Measurements from ENCODE around the gene TUFT1. TPM values are rescaled to one million over a fixed set of nuclear protein-coding genes. Genes with fewer than 3 reads are reported as not detected.

TUFT1 gene
- total and polyA plus RNA-seq, 2 of the 8 experiments (the other 6 are each of a cell fraction or from before 2014, with no cell fraction given): 7.3 to 10.4 TPM

- ChIA-PET POLR2A (ENCODE audit: partially characterized antibody) (interaction anchor here (0.7 to 3.8 kb wide), 3 partner anchors 11 to 41 kb away, joined by 3 to 21 read pairs (median 5); partner anchors contain the start of gene TUFT1), CTCF (ENCODE audit: partially characterized antibody) (interaction anchor here (1.2 to 2.7 kb wide), 2 partner anchors 12 to 135 kb away, joined by 3 to 12 read pairs; partner anchors contain the start of gene CELF3)
- Histone ChIP-seq H2AK5ac (ENCODE audit: low read depth, low read length) (no peak overlapping the region), H4K5ac (ENCODE audit: insufficient read length, low read depth, low read length) (no peak overlapping the region), H3K23me2 (ENCODE audit: low read depth, low read length) (no peaks in the 10 kb centered on the region), H2BK15ac (ENCODE audit: low read length) (no peak overlapping the region), H4K8ac (ENCODE audit: extremely low read depth, insufficient read depth, low read length) (no peak overlapping the region), H3K9ac (replicated peaks in 1 of 4; ENCODE audit: extremely low read depth in 1 of 4, low read depth in 3 of 4, low read length in 3 of 4) (no peak overlapping the region), H3K27ac (ENCODE audit: low read depth, low read length) (no peak overlapping the region), H3K4me1 (replicated peaks in 1 of 4; ENCODE audit: control insufficient read depth in 3 of 4, insufficient read depth in 4 of 4, low read length in 3 of 4) (peaks cover 0 to 5% (median under 1%) of the 10 kb centered on the region in 4 experiments; a peak in 2 of 7 replicates), H4K20me1 (replicated peaks in 1 of 2; ENCODE audit: control insufficient read depth in 1 of 2, insufficient read depth in 2 of 2, low read length in 2 of 2) (no peaks in the 10 kb centered on the region), H3K4me2 (ENCODE audit: insufficient read depth in 1 of 2, low read depth in 2 of 2, low read length in 2 of 2) (no peak overlapping the region), H2BK12ac (ENCODE audit: low read depth, low read length) (no peak overlapping the region), H3K56ac (replicated peaks; ENCODE audit: insufficient read length, low read depth, low read length) (no peak overlapping the region), H2BK20ac (ENCODE audit: low read length) (no peak overlapping the region), H3K79me1 (ENCODE audit: low read depth, low read length) (no peaks in the 10 kb centered on the region), H2BK5ac (ENCODE audit: low read depth, low read length) (no peak overlapping the region), H3K9me3 (ENCODE audit: insufficient read depth in 2 of 2, low read depth in 1 of 2, low read length in 1 of 2) (no peaks in the 10 kb centered on the region), H3K18ac (ENCODE audit: extremely low read depth, low read length) (no peak overlapping the region), H2BK120ac (replicated peaks; ENCODE audit: low read depth, low read length) (no peak overlapping the region), H3K23ac (ENCODE audit: insufficient read length) (no peak overlapping the region), H3K36me3 (ENCODE audit: control insufficient read depth in 2 of 4, insufficient read depth in 4 of 4, low read length in 3 of 4) (peaks cover 0 to 16% (median 11%) of the 10 kb centered on the region in 4 experiments; a peak in 7 of 8 replicates), H4K91ac (replicated peaks; ENCODE audit: insufficient read length, low read length) (no peak overlapping the region), H3K79me2 (ENCODE audit: control insufficient read depth in 1 of 2, insufficient read depth in 2 of 2, low read length in 2 of 2) (no peaks in the 10 kb centered on the region), H2AFZ (ENCODE audit: low read length) (no peak overlapping the region), H3K14ac (ENCODE audit: insufficient read length) (no peak overlapping the region), H3K4ac (replicated peaks; ENCODE audit: insufficient read length, low read depth, low read length) (no peak overlapping the region), H3K27me3 (replicated peaks in 1 of 4; ENCODE audit: control insufficient read depth in 3 of 4, extremely low read depth in 1 of 4, insufficient read depth in 3 of 4, low read length in 3 of 4) (no peaks in the 10 kb centered on the region), H3K4me3 (ENCODE audit: extremely low read depth in 1 of 4, insufficient read depth in 2 of 4, low read depth in 3 of 4, low read length in 4 of 4) (no peak overlapping the region)
- no peak for TF ChIP-seq NANOG (IDR thresholded peaks at IDR 0.05; ENCODE audit: insufficient read depth, low read depth, low read length, poor library complexity, severe bottlenecking)
- TF ChIP-seq RAD21 (IDR thresholded peaks at IDR 0.05 in 1 of 2, conservative IDR thresholded peaks at IDR 0.05 in 1 of 2; ENCODE audit: low read depth in 2 of 2, low read length in 2 of 2): no peak
- no peak for TF ChIP-seq TAF7 (optimal IDR thresholded peaks at IDR 0.05; ENCODE audit: borderline replicate concordance, low read depth, low read length)
- no peak for TF ChIP-seq RBBP5 (IDR thresholded peaks at IDR 0.05; ENCODE audit: borderline replicate concordance, low read depth, low read length)
- TF ChIP-seq BRCA1 (IDR thresholded peaks at IDR 0.05; ENCODE audit: low read depth, low read length): no peak
- TF ChIP-seq POLR2A (IDR thresholded peaks at IDR 0.05; ENCODE audit: control extremely low read depth in 1 of 2, low read depth in 2 of 2, low read length in 2 of 2): no peak
- FAIRE-seq: no peak
- no peak for DNase-seq (ENCODE audit: low read depth in 1 of 2, low spot score in 2 of 2)
- 90% methylated on average over 5 of the region's 5 CpGs; no CpG with 5 or more reads in 1 of the 2 experiments for WGBS, 2 experiments (ENCODE audit: extremely low coverage in 1 of 2, insufficient coverage in 1 of 2, insufficient read length in 1 of 2, insufficient replicate concordance in 2 of 2, low coverage in 1 of 2, low lambda C conversion rate in 2 of 2, missing lambda C conversion rate in 1 of 2)
These were observed 41.3 kb downstream of the TUFT1 start for GRCh38 chr1:151581451-151581850.
